Astrocyte (in vitro differentiated cells and primary cell): ENCODE results near the gene B4GALNT3. TPM values are rescaled to one million over a fixed set of nuclear protein-coding genes. Genes with fewer than 3 reads are reported as not detected.

ENCODE experiments used
- DNase-seq: peaks from one replicate; pipeline ENCODE4 v3.0.0-alpha.2; 2010; ENCODE audit warnings: low read depth
- FAIRE-seq: peaks from 2 replicates; lab custom pipeline; 2011; peaks lifted over from hg19 to GRCh38; lab: Jason Lieb, UNC
- H2AFZ ChIP-seq: 2 replicates; pipeline ENCODE4 v1.6.0; 2012; ENCODE audit warnings: low read depth, low read length, inconsistent platforms
- H3K27ac ChIP-seq: 2 replicates; pipeline ENCODE4 v1.5.1; 2011; ENCODE audit warnings: low read depth, low read length, inconsistent platforms
- H3K27me3 ChIP-seq: 2 replicates; pipeline ENCODE4 v1.6.0; 2011; ENCODE audit warnings: low read length, inconsistent platforms; ENCODE audit not compliant: insufficient read depth
- H3K36me3 ChIP-seq: 2 replicates; pipeline ENCODE4 v1.5.1; 2011; ENCODE audit warnings: low read length, inconsistent platforms; ENCODE audit not compliant: insufficient read depth
- H3K4me1 ChIP-seq: 2 replicates; pipeline ENCODE4 v1.5.1; 2011; ENCODE audit warnings: low read length, inconsistent platforms; ENCODE audit not compliant: insufficient read depth
- H3K4me2 ChIP-seq: 2 replicates; pipeline ENCODE4 v1.6.0; 2012; ENCODE audit warnings: low read length, inconsistent platforms
- H3K4me3 ChIP-seq: 2 replicates; pipeline ENCODE4 v1.5.1; 2011; ENCODE audit warnings: low read depth, mild to moderate bottlenecking, low read length, inconsistent platforms; ENCODE audit not compliant: insufficient read depth
- H3K79me2 ChIP-seq: 2 replicates; pipeline ENCODE4 v1.6.0; 2012; ENCODE audit warnings: mild to moderate bottlenecking, low read length, inconsistent platforms; ENCODE audit not compliant: insufficient read depth
- H3K9ac ChIP-seq: 2 replicates; pipeline ENCODE4 v1.6.0; 2012; ENCODE audit warnings: mild to moderate bottlenecking, low read length, inconsistent platforms
- H3K9me3 ChIP-seq: 2 replicates; pipeline ENCODE4 v1.5.1; 2012; ENCODE audit warnings: low read depth, mild to moderate bottlenecking, low read length, inconsistent platforms; ENCODE audit not compliant: insufficient read depth
- H4K20me1 ChIP-seq: 2 replicates; pipeline ENCODE4 v1.6.0; 2012; ENCODE audit warnings: low read length, inconsistent platforms; ENCODE audit not compliant: insufficient read depth
- H3K27ac Mint-ChIP-seq: one replicate; pipeline ENCODE4 v1.8.0; 2021; ENCODE audit warnings: mild to moderate bottlenecking, mixed read lengths; ENCODE audit not compliant: unreplicated experiment
- H3K27me3 Mint-ChIP-seq: one replicate; pipeline ENCODE4 v1.8.0; 2021; ENCODE audit warnings: low read depth, mixed read lengths; ENCODE audit not compliant: unreplicated experiment
- H3K36me3 Mint-ChIP-seq: one replicate; pipeline ENCODE4 v1.8.0; 2021; ENCODE audit warnings: low read depth, mixed read lengths; ENCODE audit not compliant: unreplicated experiment
- H3K4me1 Mint-ChIP-seq: one replicate; pipeline ENCODE4 v1.8.0; 2021; ENCODE audit warnings: low read depth, mixed read lengths; ENCODE audit not compliant: unreplicated experiment
- H3K4me3 Mint-ChIP-seq: one replicate; pipeline ENCODE4 v1.8.0; 2021; ENCODE audit warnings: mild to moderate bottlenecking, moderate library complexity, mixed read lengths; ENCODE audit not compliant: unreplicated experiment
- H3K9me3 Mint-ChIP-seq: one replicate; pipeline ENCODE4 v1.8.0; 2021; ENCODE audit warnings: mild to moderate bottlenecking, mixed read lengths; ENCODE audit not compliant: unreplicated experiment
- CTCF ChIP-seq: IDR thresholded peaks from 2 replicates; pipeline ENCODE4 v1.5.1; 2011; ENCODE audit warnings: low read depth, mild to moderate bottlenecking, inconsistent platforms, low read length, moderate library complexity; ENCODE audit not compliant: insufficient read depth
- EZH2 ChIP-seq: IDR thresholded peaks from 2 replicates; pipeline ENCODE4 v1.6.1; 2012; ENCODE audit warnings: mild to moderate bottlenecking, low read length, inconsistent platforms; ENCODE audit not compliant: insufficient read depth
- total RNA-seq: library from RNA; stranded (reverse); gene quantifications from 2 replicates; pipeline ENCODE4 v1.2.1, GENCODE V29; 2021

B4GALNT3 gene
- total RNA-seq, 1 donor from 2014 or later = 3.6 TPM

GRCh38 chr12:553216-554000, 93.7 kb downstream of the B4GALNT3 start:
- no peaks in the 10 kb centered on the region for H3K9me3 ChIP-seq

GRCh38 chr12:554001-554285, 94.2 kb downstream of the B4GALNT3 start:
- peaks cover 2% of the 10 kb centered on the region for H3K9me3 Mint-ChIP-seq
- H3K27me3 Mint-ChIP-seq = peaks cover 36% of the 10 kb centered on the region
- no peaks in the 10 kb centered on the region for H3K4me1 ChIP-seq
- DNase-seq = no peak
- TF ChIP-seq EZH2 = no peak
- no peak for TF ChIP-seq CTCF
- H3K4me3 ChIP-seq = no peak overlapping the region
- no peaks in the 10 kb centered on the region for H3K36me3 ChIP-seq
- peaks cover 36% of the 10 kb centered on the region for H3K27me3 ChIP-seq
- no peak overlapping the region for H2AFZ ChIP-seq
- peaks cover 6% of the 10 kb centered on the region for H3K36me3 Mint-ChIP-seq
- H3K4me1 Mint-ChIP-seq = no peaks in the 10 kb centered on the region
- no peaks in the 10 kb centered on the region for H4K20me1 ChIP-seq
- no peak overlapping the region for H3K27ac Mint-ChIP-seq
- no peak overlapping the region for H3K27ac ChIP-seq
- no peaks in the 10 kb centered on the region for H3K79me2 ChIP-seq
- no peak for FAIRE-seq
- no peaks in the 10 kb centered on the region for H3K9me3 ChIP-seq
- no peak overlapping the region for H3K9ac ChIP-seq
- no peak overlapping the region for H3K4me3 Mint-ChIP-seq
- no peak overlapping the region for H3K4me2 ChIP-seq

More at GRCh38 chr12:553216-554000, 93.7 kb downstream of the B4GALNT3 start:
- DNase-seq (no peak), FAIRE-seq (no peak)
- no peaks in the 10 kb centered on the region for H3K36me3 ChIP-seq
- TF ChIP-seq EZH2 = no peak
- TF ChIP-seq CTCF = no peak
- H4K20me1 ChIP-seq = no peaks in the 10 kb centered on the region
- Mint-ChIP-seq H3K4me1 (no peaks in the 10 kb centered on the region), H3K4me3 (no peak overlapping the region), H3K9me3 (peaks cover 2% of the 10 kb centered on the region), H3K27ac (no peak overlapping the region), H3K27me3 (peaks cover 35% of the 10 kb centered on the region), H3K36me3 (peaks cover 6% of the 10 kb centered on the region)
- peaks cover 34% of the 10 kb centered on the region for H3K27me3 ChIP-seq
- H3K9ac ChIP-seq = no peak overlapping the region
- no peak overlapping the region for H3K4me3 ChIP-seq
- no peaks in the 10 kb centered on the region for H3K79me2 ChIP-seq
- no peak overlapping the region for H3K27ac ChIP-seq
- no peaks in the 10 kb centered on the region for H3K4me1 ChIP-seq
- no peak overlapping the region for H2AFZ ChIP-seq
- H3K4me2 ChIP-seq = no peak overlapping the region

GRCh38 chr12:556498-556897, 96.8 kb downstream of the B4GALNT3 start:
- no peak for TF ChIP-seq EZH2
- TF ChIP-seq CTCF = no peak
- peaks cover 2% of the 10 kb centered on the region for H3K9me3 Mint-ChIP-seq
- no peak for DNase-seq
- H3K4me3 Mint-ChIP-seq = no peak overlapping the region
- no peaks in the 10 kb centered on the region for H3K36me3 ChIP-seq
- H3K27me3 Mint-ChIP-seq = peaks cover 45% of the 10 kb centered on the region
- peaks cover 10% of the 10 kb centered on the region for H3K36me3 Mint-ChIP-seq
- FAIRE-seq = no peak
- H2AFZ ChIP-seq = no peak overlapping the region
- no peak overlapping the region for H3K4me3 ChIP-seq
- H3K9ac ChIP-seq = no peak overlapping the region
- no peaks in the 10 kb centered on the region for H3K4me1 Mint-ChIP-seq
- H3K27me3 ChIP-seq = peaks cover 47% of the 10 kb centered on the region
- no peak overlapping the region for H3K4me2 ChIP-seq
- H3K27ac Mint-ChIP-seq = no peak overlapping the region
- no peaks in the 10 kb centered on the region for H3K4me1 ChIP-seq
- H4K20me1 ChIP-seq = no peaks in the 10 kb centered on the region
- no peaks in the 10 kb centered on the region for H3K79me2 ChIP-seq
- no peak overlapping the region for H3K27ac ChIP-seq
- no peaks in the 10 kb centered on the region for H3K9me3 ChIP-seq
